HepG2 (cell line): ENCODE measurements around the gene ATIC. TPM values are rescaled to one million over a fixed set of nuclear protein-coding genes. Genes with fewer than 3 reads are reported as not detected.

Experiments
- ATAC-seq: fragments of 200-7000 bp; cut with Tn5 transposase; 3 replicates; pipeline ENCODE4 v1.9.1; 2020; ENCODE audit warnings: mild to moderate bottlenecking, moderate library complexity
- BruUV-seq: library from RNA; stranded (reverse); fragments of 400-500 nt; replicated peaks from 2 replicates; lab custom pipeline; 2021; lab: Mats Ljungman, UMichigan
- CTCF ChIA-PET: fragments of 300-600 bp; formaldehyde crosslinking; extraction: SDS; loops from one replicate; lab custom pipeline; 2021; ENCODE audit warnings: low total read pairs, inconsistent platforms, low intra/inter-chr PET ratio; lab: Yijun Ruan, JAX
- POLR2A ChIA-PET: fragments of 350-600 bp; sonication (Branson Sonifier 250); formaldehyde crosslinking; loops from one replicate; lab custom pipeline; 2020; ENCODE audit warnings: antibody characterized with exemption, inconsistent platforms; lab: Yijun Ruan, JAX
- DNase-seq: peaks from one replicate; pipeline ENCODE4 v3.0.0-alpha.2; 2015; ENCODE audit warnings: low spot score
- FAIRE-seq: peaks from 3 replicates; lab custom pipeline; 2011; peaks lifted over from hg19 to GRCh38; lab: Jason Lieb, UNC
- H2AFZ ChIP-seq: one replicate; pipeline ENCODE4 v1.6.1; 2011; ENCODE audit warnings: low read length, inconsistent platforms
- H3K27ac ChIP-seq: fragments of 300-600 bp; 3 replicates; pipeline ENCODE4 v1.8.0; 2011; ENCODE audit warnings: mixed run types, mild to moderate bottlenecking, mixed read lengths, low read length, inconsistent platforms; ENCODE audit not compliant: insufficient read depth; ENCODE audit errors: extremely low read length
- H3K27me3 ChIP-seq, 2 experiments: fragments of 200-600 bp in 1 of 2; 2 replicates in 1 of 2; 3 replicates in 1 of 2; pipeline versions ENCODE4 v1.6.0 to v1.8.0; 2011; ENCODE audit warnings: low read length in 2 of 2, mild to moderate bottlenecking in 2 of 2, moderate library complexity in 2 of 2, inconsistent platforms in 1 of 2; ENCODE audit not compliant: insufficient read depth in 2 of 2, control insufficient read depth in 1 of 2
- H3K36me3 ChIP-seq, 2 experiments: fragments of 200-600 bp in 1 of 2; replicated peaks in 1 of 2; 2 replicates in 1 of 2; 3 replicates in 1 of 2; pipeline versions ENCODE4 v1.5.1 to v1.8.0; 2011; ENCODE audit warnings: low read length in 2 of 2, inconsistent platforms in 1 of 2; ENCODE audit not compliant: insufficient read depth in 2 of 2, control insufficient read depth in 1 of 2
- H3K4me1 ChIP-seq: 2 replicates; pipeline ENCODE4 v1.5.1; 2012; ENCODE audit warnings: low read length, inconsistent platforms; ENCODE audit not compliant: insufficient read depth
- H3K4me2 ChIP-seq: 2 replicates; pipeline ENCODE4 v1.6.0; 2011; ENCODE audit warnings: low read depth, low read length, inconsistent platforms
- H3K4me3 ChIP-seq, 3 experiments: fragments of 200-600 bp in 1 of 3; sonication (generic), shearing (Covaris generic) in 1 of 3; replicated peaks in 1 of 3; 2 replicates each; pipeline ENCODE4 v1.5.1; 2011 to 2016; ENCODE audit warnings: low read length in 3 of 3, inconsistent platforms in 2 of 3, low read depth in 2 of 3, mild to moderate bottlenecking in 2 of 3, control low read depth in 1 of 3, mixed read lengths in 1 of 3; ENCODE audit not compliant: insufficient read depth in 1 of 3
- H3K79me2 ChIP-seq: one replicate; pipeline ENCODE4 v1.6.1; 2011; ENCODE audit warnings: low read length, inconsistent platforms; ENCODE audit not compliant: insufficient read depth
- H3K9ac ChIP-seq: 2 replicates; pipeline ENCODE4 v1.6.0; 2011; ENCODE audit warnings: mild to moderate bottlenecking, low read depth, low read length, inconsistent platforms; ENCODE audit not compliant: insufficient read depth
- H3K9me3 ChIP-seq: 2 replicates; pipeline ENCODE4 v1.5.1; 2012; ENCODE audit warnings: mild to moderate bottlenecking, low read length
- H4K20me1 ChIP-seq: 2 replicates; pipeline ENCODE4 v1.6.0; 2011; ENCODE audit warnings: inconsistent platforms, mild to moderate bottlenecking, low read length, moderate library complexity; ENCODE audit not compliant: insufficient read depth
- AFF4 ChIP-seq: sonication (generic); formaldehyde crosslinking; IDR thresholded peaks from 2 replicates; pipeline ENCODE4 v1.4.0; 2020; ENCODE audit warnings: missing genetic modification reagents
- ARNTL ChIP-seq: sonication (generic); formaldehyde crosslinking; IDR thresholded peaks from 2 replicates; pipeline ENCODE4 v1.4.0; 2020; ENCODE audit warnings: mild to moderate bottlenecking, missing genetic modification reagents
- HOXA7 ChIP-seq: sonication (generic); formaldehyde crosslinking; IDR thresholded peaks from 2 replicates; pipeline ENCODE4 v1.8.1; 2022; ENCODE audit warnings: mild to moderate bottlenecking, missing genetic modification reagents, moderate library complexity
- IRF9 ChIP-seq: sonication (generic); formaldehyde crosslinking; IDR thresholded peaks from 2 replicates; pipeline ENCODE4 v1.8.0; 2022; ENCODE audit warnings: missing genetic modification reagents, mild to moderate bottlenecking, borderline replicate concordance
- KDM4B ChIP-seq: sonication (generic); formaldehyde crosslinking; IDR thresholded peaks from 2 replicates; pipeline ENCODE4 v1.4.0; 2020; ENCODE audit warnings: missing genetic modification reagents
- PAF1 ChIP-seq: IDR thresholded peaks from 2 replicates; pipeline ENCODE4 v1.6.1; 2016; ENCODE audit warnings: missing genetic modification reagents, missing compliant biosample characterization
- PAWR ChIP-seq: sonication (generic); formaldehyde crosslinking; IDR thresholded peaks from 2 replicates; pipeline ENCODE4 v1.4.0; 2020; ENCODE audit warnings: missing genetic modification reagents, mild to moderate bottlenecking, borderline replicate concordance
- PHF5A ChIP-seq: IDR thresholded peaks from one replicate; pipeline ENCODE4 v1.6.1; 2018; ENCODE audit warnings: low read depth, missing genetic modification reagents; ENCODE audit not compliant: unreplicated experiment
- POLR2A ChIP-seq, 2 experiments: IDR thresholded peaks; 2 replicates each; pipeline ENCODE4 v1.6.1; 2011; ENCODE audit warnings: low read depth in 2 of 2, low read length in 2 of 2, mild to moderate bottlenecking in 1 of 2, moderate library complexity in 1 of 2; ENCODE audit not compliant: insufficient read depth in 1 of 2
- RBM22 ChIP-seq: fragments of 200-400 bp; formaldehyde crosslinking; optimal IDR thresholded peaks from 2 replicates; pipeline ENCODE3; 2017; ENCODE audit warnings: mild to moderate bottlenecking, low read length, moderate library complexity
- SOX5 ChIP-seq: IDR thresholded peaks from 2 replicates; pipeline ENCODE4 v1.6.1; 2016; ENCODE audit warnings: borderline replicate concordance
- TOE1 ChIP-seq: sonication (generic); formaldehyde crosslinking; IDR thresholded peaks from 2 replicates; pipeline ENCODE4 v1.4.0; 2020; ENCODE audit warnings: mild to moderate bottlenecking, missing genetic modification reagents
- ZFP82 ChIP-seq: sonication (generic); formaldehyde crosslinking; IDR thresholded peaks from 2 replicates; pipeline ENCODE4 v1.5.1; 2020; ENCODE audit warnings: mild to moderate bottlenecking, missing genetic modification reagents, borderline replicate concordance
- ZFP90 ChIP-seq: sonication (generic); formaldehyde crosslinking; IDR thresholded peaks from 2 replicates; pipeline ENCODE4 v1.8.0; 2022; ENCODE audit warnings: missing genetic modification reagents, mild to moderate bottlenecking, inconsistent platforms, borderline replicate concordance
- ZNF574 ChIP-seq: sonication (generic); formaldehyde crosslinking; IDR thresholded peaks from 2 replicates; pipeline ENCODE4 v1.4.0; 2020; ENCODE audit warnings: missing genetic modification reagents
- ZNF605 ChIP-seq: sonication (generic); formaldehyde crosslinking; IDR thresholded peaks from 2 replicates; pipeline ENCODE4 v1.8.0; 2022; ENCODE audit warnings: mild to moderate bottlenecking, missing genetic modification reagents
- ZNF670 ChIP-seq: sonication (generic); formaldehyde crosslinking; IDR thresholded peaks from 2 replicates; pipeline ENCODE4 v1.8.0; 2022; ENCODE audit warnings: mild to moderate bottlenecking, missing genetic modification reagents, borderline replicate concordance
- WGBS: methylation state at CpG from one replicate; pipeline ENCODE4 v1.1.6; 2017; ENCODE audit warnings: low lambda C conversion rate; 5-methylcytosine and 5-hydroxymethylcytosine counted together
- in situ Hi-C: cut with HindIII; loops from 2 replicates; pipeline ENCODE4 v1.10.0; 2017; ENCODE audit warnings: low pct_unique_long_range_greater_than_20kb; ENCODE audit not compliant: extremely low pct_ligation_motif_present
- intact Hi-C: fragments of 100-400 bp; cut with micrococcal nuclease; formaldehyde crosslinking; loops from one replicate; pipeline ENCODE4 v1.10.0; 2022; ENCODE audit not compliant: unreplicated experiment
- polyA plus RNA-seq, 8 experiments: library from polyadenylated mRNA; depleted of rRNA in 3 of 8; stranded (reverse) in 7 of 8; unstranded in 1 of 8; fragments of >200 nt; fragmentation: Illumina TruSeq in 4 of 8; extraction: Trizol in 4 of 8; gene quantifications; 2 replicates each; pipeline versions ENCODE4 v1.2.1 to v1.2.3, GENCODE V29; 2011 to 2016; ENCODE audit warnings: low read depth in 4 of 8, missing spikeins in 1 of 8, mixed read lengths in 1 of 8; ENCODE audit not compliant: insufficient read depth in 1 of 8
- total RNA-seq, 5 experiments: library from RNA; depleted of rRNA; stranded (reverse); fragments of >200 nt; fragmentation: Illumina TruSeq; extraction: Trizol; gene quantifications; 2 replicates each; pipeline ENCODE4 v1.2.3, GENCODE V29; 2016; ENCODE audit warnings: low read depth in 1 of 5

The ATIC gene
- total and polyA plus RNA-seq, 2 of the 13 experiments (the other 11 are each of a cell fraction or from before 2014, with no cell fraction given): 89.8 to 146 TPM

- POLR2A ChIA-PET: no interaction called here
- Histone ChIP-seq H2AFZ (no peak overlapping the region), H3K4me1 (no peaks in the 10 kb centered on the region), H3K79me2 (no peaks in the 10 kb centered on the region), H3K27me3 (no peaks in the 10 kb centered on the region), H3K27ac (no peak overlapping the region), H3K4me2 (no peak overlapping the region), H3K36me3 (peaks cover 52 to 97% of the 10 kb centered on the region in 2 experiments), H4K20me1 (peaks cover 15% of the 10 kb centered on the region), H3K9me3 (no peaks in the 10 kb centered on the region), H3K9ac (no peak overlapping the region), H3K4me3 (no peak overlapping the region)
- no peak for DNase-seq
- 97% methylated on average over 10 of the region's 10 CpGs for WGBS
- FAIRE-seq: no peak
- intact Hi-C loops (no loop called here), in situ Hi-C loops (no loop called here)
- ATAC-seq: peak; percentile 16
- BruUV-seq: no TSS peak
- CTCF ChIA-PET: no interaction called here
- TF ChIP-seq ZFP90 (CRISPR knock-in tag) (no peak), PHF5A (CRISPR knock-in tag) (peak; percentile 56), ZFP82 (CRISPR knock-in tag) (0 out of 2 replicates have a peak, but pooled peaks have one; percentile 42), ARNTL (CRISPR knock-in tag) (no peak), IRF9 (CRISPR knock-in tag) (no peak), SOX5 (CRISPR knock-in tag) (0 out of 2 replicates have a peak, but pooled peaks have one; percentile 18), ZNF574 (CRISPR knock-in tag) (no peak), TOE1 (CRISPR knock-in tag) (0 out of 2 replicates have a peak, but pooled peaks have one; percentile 37), POLR2A (IDR thresholded peaks at IDR 0.05; ENCODE audit: insufficient read depth in 1 of 2, low read depth in 2 of 2, low read length in 2 of 2) (peak; percentile 40 to 43; a peak in 2 of 4 replicates), ZNF605 (CRISPR knock-in tag) (peak; percentile 60; the same call in 1 of the 2 replicates), RBM22 (peak; percentile 93), PAF1 (CRISPR knock-in tag) (peak; percentile 79), PAWR (CRISPR knock-in tag) (no peak), HOXA7 (CRISPR knock-in tag) (no peak), ZNF670 (CRISPR knock-in tag) (0 out of 2 replicates have a peak, but pooled peaks have one; percentile 32), AFF4 (0 out of 2 replicates have a peak, but pooled peaks have one; percentile 55), KDM4B (no peak)
Observed at GRCh38 chr2:215374642-215375466, 63.0 kb downstream of the ATIC start.
